ENCODE results near the gene RBM33. TPM values are rescaled to one million over a fixed set of nuclear protein-coding genes. Genes with fewer than 3 reads are reported as not detected.

RBM33 gene
- total and polyA plus RNA-seq, 2 of the 13 experiments (the other 11 are each of a cell fraction or from before 2014, with no cell fraction given) = 12.4 to 28.9 TPM

DNA sequence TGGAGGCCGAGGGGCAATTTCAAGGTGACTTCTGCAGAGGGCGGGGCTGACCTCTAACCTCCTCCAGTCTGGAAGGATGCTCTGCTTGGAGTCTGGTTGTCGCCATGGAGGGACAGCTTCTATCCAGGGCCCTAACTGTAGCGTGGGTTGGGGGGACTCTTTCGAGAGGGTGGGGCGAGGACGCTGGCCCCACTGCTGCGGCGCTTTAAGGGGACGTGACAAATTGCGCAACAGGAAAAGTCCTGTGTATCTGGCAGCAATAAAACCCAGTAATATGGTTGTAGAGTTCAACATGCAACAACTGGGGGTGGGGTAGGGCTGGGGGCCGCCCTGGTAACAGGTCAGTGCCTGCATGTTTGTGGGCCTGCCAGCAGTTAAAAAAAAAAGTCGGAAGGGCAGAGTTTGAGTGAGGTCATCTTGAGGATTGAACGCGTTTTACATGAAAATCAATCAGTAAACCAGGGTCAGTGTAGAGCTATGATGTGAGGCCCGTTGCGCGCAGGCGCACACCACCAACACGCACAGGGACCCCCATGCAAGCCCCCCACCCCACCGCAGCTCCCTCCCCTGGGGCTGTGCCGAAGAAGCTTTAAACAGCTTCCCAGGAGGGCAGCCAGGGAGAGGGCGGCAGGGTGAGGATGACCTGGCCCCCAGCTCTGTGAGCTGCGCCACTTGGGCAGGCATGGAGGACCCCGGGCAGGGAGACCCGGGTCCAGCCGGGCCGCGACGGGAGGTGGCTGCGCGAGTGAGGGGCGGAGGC lies 163.5 kb downstream of the RBM33 start (continued):
- TF ChIP-seq, protein P1, sequence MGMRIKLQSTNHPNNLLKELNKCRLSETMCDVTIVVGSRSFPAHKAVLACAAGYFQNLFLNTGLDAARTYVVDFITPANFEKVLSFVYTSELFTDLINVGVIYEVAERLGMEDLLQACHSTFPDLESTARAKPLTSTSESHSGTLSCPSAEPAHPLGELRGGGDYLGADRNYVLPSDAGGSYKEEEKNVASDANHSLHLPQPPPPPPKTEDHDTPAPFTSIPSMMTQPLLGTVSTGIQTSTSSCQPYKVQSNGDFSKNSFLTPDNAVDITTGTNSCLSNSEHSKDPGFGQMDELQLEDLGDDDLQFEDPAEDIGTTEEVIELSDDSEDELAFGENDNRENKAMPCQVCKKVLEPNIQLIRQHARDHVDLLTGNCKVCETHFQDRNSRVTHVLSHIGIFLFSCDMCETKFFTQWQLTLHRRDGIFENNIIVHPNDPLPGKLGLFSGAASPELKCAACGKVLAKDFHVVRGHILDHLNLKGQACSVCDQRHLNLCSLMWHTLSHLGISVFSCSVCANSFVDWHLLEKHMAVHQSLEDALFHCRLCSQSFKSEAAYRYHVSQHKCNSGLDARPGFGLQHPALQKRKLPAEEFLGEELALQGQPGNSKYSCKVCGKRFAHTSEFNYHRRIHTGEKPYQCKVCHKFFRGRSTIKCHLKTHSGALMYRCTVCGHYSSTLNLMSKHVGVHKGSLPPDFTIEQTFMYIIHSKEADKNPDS (CRISPR knock-in tag; IDR thresholded peaks at IDR 0.05) = no peak
- no peak for TF ChIP-seq GRHL1 (CRISPR knock-in tag; conservative IDR thresholded peaks at IDR 0.05)
- TF ChIP-seq, protein P2, sequence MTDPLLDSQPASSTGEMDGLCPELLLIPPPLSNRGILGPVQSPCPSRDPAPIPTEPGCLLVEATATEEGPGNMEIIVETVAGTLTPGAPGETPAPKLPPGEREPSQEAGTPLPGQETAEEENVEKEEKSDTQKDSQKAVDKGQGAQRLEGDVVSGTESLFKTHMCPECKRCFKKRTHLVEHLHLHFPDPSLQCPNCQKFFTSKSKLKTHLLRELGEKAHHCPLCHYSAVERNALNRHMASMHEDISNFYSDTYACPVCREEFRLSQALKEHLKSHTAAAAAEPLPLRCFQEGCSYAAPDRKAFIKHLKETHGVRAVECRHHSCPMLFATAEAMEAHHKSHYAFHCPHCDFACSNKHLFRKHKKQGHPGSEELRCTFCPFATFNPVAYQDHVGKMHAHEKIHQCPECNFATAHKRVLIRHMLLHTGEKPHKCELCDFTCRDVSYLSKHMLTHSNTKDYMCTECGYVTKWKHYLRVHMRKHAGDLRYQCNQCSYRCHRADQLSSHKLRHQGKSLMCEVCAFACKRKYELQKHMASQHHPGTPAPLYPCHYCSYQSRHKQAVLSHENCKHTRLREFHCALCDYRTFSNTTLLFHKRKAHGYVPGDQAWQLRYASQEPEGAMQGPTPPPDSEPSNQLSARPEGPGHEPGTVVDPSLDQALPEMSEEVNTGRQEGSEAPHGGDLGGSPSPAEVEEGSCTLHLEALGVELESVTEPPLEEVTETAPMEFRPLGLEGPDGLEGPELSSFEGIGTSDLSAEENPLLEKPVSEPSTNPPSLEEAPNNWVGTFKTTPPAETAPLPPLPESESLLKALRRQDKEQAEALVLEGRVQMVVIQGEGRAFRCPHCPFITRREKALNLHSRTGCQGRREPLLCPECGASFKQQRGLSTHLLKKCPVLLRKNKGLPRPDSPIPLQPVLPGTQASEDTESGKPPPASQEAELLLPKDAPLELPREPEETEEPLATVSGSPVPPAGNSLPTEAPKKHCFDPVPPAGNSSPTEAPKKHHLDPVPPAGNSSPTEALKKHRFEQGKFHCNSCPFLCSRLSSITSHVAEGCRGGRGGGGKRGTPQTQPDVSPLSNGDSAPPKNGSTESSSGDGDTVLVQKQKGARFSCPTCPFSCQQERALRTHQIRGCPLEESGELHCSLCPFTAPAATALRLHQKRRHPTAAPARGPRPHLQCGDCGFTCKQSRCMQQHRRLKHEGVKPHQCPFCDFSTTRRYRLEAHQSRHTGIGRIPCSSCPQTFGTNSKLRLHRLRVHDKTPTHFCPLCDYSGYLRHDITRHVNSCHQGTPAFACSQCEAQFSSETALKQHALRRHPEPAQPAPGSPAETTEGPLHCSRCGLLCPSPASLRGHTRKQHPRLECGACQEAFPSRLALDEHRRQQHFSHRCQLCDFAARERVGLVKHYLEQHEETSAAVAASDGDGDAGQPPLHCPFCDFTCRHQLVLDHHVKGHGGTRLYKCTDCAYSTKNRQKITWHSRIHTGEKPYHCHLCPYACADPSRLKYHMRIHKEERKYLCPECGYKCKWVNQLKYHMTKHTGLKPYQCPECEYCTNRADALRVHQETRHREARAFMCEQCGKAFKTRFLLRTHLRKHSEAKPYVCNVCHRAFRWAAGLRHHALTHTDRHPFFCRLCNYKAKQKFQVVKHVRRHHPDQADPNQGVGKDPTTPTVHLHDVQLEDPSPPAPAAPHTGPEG (CRISPR knock-in tag; IDR thresholded peaks at IDR 0.05) = no peak
- TF ChIP-seq PHF5A (CRISPR knock-in tag; IDR thresholded peaks at IDR 0.05; ENCODE audit: low read depth, unreplicated experiment) = no peak
- no peak for TF ChIP-seq ZNF331 (CRISPR knock-in tag; IDR thresholded peaks at IDR 0.05)
- TF ChIP-seq ZNF678 (CRISPR knock-in tag; IDR thresholded peaks at IDR 0.05) = no peak
- TF ChIP-seq, protein P3, sequence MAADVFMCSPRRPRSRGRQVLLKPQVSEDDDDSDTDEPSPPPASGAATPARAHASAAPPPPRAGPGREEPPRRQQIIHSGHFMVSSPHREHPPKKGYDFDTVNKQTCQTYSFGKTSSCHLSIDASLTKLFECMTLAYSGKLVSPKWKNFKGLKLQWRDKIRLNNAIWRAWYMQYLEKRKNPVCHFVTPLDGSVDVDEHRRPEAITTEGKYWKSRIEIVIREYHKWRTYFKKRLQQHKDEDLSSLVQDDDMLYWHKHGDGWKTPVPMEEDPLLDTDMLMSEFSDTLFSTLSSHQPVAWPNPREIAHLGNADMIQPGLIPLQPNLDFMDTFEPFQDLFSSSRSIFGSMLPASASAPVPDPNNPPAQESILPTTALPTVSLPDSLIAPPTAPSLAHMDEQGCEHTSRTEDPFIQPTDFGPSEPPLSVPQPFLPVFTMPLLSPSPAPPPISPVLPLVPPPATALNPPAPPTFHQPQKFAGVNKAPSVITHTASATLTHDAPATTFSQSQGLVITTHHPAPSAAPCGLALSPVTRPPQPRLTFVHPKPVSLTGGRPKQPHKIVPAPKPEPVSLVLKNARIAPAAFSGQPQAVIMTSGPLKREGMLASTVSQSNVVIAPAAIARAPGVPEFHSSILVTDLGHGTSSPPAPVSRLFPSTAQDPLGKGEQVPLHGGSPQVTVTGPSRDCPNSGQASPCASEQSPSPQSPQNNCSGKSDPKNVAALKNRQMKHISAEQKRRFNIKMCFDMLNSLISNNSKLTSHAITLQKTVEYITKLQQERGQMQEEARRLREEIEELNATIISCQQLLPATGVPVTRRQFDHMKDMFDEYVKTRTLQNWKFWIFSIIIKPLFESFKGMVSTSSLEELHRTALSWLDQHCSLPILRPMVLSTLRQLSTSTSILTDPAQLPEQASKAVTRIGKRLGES (CRISPR knock-in tag; IDR thresholded peaks at IDR 0.05; ENCODE audit: borderline replicate concordance) = no peak
- TF ChIP-seq KDM5B (CRISPR knock-in tag; IDR thresholded peaks at IDR 0.05; ENCODE audit: borderline replicate concordance) = no peak
- no peak for TF ChIP-seq MNT (IDR thresholded peaks at IDR 0.05)
- TF ChIP-seq, protein P4, sequence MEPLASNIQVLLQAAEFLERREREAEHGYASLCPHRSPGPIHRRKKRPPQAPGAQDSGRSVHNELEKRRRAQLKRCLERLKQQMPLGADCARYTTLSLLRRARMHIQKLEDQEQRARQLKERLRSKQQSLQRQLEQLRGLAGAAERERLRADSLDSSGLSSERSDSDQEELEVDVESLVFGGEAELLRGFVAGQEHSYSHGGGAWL (CRISPR knock-in tag; IDR thresholded peaks at IDR 0.05) = no peak
- no peak for TF ChIP-seq ZNF484 (CRISPR knock-in tag; IDR thresholded peaks at IDR 0.05; ENCODE audit: borderline replicate concordance, low read depth)
- TF ChIP-seq EP300 (IDR thresholded peaks at IDR 0.05; ENCODE audit: low read depth in 2 of 2, low read length in 2 of 2) = peak in 1 of 2 experiments; percentile 34; a peak in 1 of 4 replicates
- TF ChIP-seq EP300 (CRISPR knock-in tag; IDR thresholded peaks at IDR 0.05; ENCODE audit: borderline replicate concordance) = no peak
